Femur (tissue), 1 donor: ENCODE data around the gene MGMT.

ENCODE experiments used
- DNase-seq: peaks from one replicate; pipeline ENCODE4 v3.0.0-alpha.2; 2017

The MGMT gene

DNA sequence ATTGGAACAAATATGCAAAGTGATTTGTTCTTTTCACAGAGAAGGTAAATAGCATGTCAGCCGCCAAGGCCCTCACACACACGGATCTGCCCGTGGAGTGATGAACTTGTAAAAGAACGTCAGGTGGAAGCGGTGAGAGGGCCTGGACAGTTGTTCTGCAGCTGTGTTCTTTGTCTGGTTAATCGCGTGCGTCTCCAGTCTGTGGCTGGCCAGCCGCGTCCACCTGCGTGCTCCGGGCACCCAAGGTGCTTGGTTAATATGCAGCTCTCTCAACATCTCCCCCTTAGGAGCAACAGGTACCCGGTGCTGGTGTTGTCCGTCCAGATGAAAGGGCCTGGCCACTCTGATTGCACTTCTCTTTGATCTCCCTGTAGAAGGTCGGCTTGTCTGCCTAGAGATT is 162.9 kb downstream of the MGMT start:
- DNase-seq: no peak

DNA sequence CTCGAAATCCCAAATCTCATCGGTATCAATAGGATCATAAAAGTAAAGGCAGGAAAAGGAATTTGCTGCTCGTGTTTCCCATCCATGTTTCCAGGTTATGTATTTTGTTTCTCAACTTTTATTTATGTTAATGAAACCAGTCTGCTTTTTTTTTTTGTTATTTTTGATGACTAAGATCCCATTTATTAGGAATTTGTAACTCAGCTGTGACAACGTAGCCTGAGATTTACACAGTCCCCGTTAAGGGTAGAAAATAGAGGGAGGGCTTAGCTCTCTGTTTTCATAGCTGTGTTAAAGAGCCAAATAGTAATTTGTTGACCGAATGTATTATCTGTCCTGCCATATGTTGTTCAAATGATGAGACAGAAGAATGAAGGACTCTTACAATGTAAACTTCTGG is 164.0 kb downstream of the MGMT start:
- DNase-seq: no peak

DNA sequence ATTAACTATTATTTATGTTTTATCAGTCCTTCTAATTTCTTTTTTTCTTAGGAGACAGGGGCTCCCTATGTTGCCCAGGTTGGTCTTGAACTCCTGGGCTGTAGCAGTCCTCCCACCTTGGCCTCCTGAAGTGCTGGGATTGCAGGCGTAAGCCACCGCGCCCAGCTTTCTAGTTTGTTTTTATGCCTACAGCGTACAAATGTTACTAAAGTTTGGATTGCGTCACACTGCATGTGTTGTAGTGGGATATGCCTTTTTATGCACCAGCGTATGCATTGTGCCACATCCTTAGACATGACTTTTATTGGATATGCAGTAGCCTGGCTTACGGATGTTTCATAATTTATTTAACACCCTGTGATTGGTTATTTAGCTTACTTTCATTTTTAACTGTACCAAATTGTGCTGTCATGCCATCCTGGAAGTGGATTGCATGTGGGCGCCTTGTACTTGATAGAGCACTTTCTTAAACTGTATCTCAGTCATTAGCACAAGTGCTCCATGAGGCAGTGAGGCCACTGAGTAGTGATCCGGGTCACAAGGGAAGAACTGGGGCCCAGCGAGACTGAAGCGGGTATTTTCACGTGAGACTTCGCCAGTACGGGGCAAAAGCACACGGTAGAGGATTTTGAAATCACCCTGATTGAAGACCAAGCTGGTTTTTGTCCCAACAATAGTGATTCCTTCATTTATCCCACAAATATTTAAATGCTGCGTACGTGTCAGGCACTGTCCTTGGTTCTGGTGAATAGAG is 165.0 kb downstream of the MGMT start:
- no peak for DNase-seq

DNA sequence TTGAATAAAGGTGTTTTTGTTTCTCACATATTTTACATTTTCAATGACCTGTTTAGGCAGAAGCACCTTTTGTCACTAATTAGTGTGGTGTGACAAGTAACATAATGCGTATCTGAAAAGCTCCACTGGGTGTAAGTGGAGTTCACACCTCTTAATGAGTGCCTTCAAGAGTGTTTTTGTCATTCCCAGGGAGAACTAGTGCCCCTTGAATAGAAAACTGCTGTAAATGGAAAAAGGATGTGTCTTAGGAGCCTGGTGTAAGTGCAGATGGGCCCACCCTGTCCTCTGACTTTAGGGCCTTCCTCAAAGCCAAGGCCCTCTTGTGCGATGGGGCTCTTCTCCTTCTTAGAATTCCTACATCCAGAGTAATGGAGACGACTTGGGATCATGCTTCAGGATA is 170.0 kb downstream of the MGMT start:
- no peak for DNase-seq

DNA sequence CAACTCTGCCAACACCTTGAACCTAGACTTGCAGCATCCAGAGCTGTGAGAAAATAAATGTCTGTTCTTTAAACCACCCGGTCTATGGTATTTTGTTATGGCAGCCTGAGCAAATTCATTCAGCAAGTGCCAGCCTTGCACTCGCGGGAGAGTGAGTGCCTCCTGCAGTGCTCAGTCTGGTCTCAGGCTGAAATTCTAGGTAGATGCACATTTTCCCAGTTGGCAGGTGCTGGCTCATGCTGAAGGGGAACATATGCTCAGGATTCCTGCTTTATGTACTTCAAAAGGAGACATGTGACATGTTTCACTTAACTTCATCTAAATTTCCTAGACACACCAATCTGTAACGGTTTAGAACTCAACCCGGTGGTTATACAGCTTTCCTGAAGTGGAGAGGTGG is 170.8 kb downstream of the MGMT start:
- no peak for DNase-seq

DNA sequence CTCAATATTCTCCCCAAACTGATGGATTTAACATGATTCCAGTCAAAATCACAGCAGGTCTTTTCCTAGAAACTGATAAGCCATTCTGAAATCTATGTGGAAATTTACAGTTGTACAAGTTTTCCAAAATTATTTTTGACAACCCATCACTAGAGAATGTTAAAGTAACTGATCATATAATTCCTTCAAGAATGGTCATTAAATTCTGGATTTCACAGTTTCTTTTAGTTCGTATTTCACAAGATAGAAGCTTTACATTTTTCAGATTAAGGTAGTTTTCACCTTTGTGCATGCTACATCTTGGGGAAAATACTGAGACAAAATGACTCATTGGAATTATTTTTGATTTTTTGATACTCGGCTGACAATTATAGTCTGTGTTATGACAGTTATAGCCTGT is 174.3 kb downstream of the MGMT start:
- DNase-seq: no peak

DNA sequence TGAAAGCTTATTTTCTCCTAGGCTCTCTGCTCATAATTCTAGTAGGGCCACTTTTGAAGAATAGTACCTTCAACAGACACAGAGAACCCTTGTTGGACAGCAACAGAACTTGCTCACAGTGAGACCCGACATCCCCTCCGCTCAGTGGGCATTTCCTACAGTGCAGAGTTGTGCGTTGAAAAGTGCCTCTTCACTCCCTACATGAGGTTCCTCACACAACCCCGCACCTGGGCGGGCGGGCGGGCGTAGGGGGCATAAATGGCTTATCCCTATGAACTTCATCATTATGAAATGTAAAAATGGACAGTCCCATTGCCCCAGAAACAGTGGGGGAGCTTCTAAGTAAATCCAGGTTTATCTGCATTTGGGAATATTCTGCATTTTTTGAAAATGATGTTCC is 174.9 kb downstream of the MGMT start:
- DNase-seq: no peak

DNA sequence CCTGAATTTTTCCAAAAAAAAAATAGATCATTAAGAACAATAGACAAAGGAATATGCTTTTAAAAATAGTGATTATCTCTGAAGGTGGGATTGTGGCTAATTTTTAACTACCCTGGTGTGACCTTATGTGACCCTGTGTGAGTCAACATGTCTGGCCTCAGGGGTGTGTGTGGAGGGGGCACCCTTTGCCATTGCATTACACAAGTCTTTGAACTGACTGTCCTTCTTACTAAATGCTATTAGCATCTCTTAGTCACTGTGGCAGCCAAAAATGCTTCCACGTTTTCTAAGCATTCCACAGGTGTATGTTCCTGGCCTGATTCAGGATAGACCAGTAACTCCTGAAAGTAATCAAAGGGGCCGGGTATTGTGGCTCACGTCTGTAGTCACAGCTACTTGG is 175.4 kb downstream of the MGMT start:
- DNase-seq: no peak

DNA sequence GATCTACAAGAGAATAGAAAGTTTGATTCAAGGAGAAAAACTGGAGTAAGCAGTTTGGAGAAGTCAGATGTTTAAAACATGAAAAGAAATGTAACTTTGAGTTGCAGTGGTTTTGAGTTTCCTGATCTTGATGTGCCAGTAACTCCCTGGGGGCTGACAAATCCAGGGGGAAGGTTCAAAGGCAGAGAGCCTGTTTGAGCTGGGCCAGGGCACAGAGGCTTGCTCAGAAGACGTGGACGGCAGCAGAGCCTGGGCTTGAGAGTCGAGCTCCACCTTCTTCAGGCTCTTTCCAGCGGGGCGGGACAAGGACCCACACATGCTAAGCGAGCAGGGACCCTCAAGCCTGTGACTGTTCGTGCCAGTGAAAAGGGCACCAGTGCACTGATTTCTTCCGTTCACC is 176.2 kb downstream of the MGMT start:
- DNase-seq: no peak

DNA sequence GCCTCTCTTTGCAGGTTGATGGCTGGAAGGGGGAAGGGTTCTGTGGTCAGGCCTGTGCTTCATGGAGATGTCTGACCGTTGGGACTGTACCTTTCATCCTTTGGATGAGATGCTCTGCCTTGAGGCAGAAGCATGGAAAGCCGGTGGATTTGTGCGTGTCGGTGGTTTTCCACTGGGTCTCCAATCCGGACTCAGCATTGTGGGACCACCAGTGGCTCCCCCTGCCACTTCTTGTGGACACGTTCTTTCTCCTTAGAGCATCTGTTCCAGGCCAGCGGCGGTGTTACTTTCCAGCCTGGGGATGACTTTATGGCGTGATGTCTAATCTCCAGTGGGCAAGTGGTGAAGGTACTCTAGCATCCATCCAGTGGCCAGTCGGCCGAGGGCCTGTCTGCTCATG is 178.4 kb downstream of the MGMT start:
- DNase-seq: no peak

DNA sequence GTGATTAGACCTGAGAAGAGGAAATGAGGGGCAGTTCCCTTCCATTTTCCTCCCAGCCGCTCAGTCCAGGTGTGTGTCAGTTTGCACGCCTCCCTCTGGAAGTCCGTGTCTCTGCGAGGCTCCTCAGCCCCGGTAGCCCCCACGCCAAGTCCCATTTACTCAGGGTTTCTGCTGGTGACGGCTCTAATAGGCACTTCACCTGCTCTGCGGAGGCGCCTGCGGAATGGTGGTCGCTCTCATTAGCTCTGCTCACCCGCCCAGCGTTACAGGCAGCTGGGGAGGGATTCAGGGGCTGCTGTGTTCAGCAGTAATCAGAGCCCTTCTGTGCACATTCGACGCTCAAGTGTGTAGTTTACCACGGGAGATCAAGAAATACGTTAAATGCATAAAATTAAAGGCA is 179.9 kb downstream of the MGMT start:
- DNase-seq: no peak

DNA sequence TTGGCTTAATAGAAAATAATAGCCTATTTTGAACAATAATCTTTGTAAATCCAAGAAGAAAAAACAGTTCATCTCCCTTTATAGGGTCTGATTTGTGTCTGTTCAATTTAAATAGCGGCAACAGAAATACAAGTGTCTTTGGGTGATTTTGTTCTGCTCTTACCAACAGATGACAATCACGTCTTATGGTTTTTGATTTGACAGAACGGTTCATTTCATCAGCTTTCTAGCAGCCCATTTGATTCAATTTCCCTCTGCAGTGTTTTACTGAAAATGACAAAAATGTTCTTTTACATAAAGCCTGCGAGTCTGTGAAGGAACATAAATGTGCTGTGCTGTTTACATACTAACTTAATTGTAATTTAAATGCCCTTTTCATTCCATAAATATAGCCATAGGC is 180.5 kb downstream of the MGMT start:
- no peak for DNase-seq

DNA sequence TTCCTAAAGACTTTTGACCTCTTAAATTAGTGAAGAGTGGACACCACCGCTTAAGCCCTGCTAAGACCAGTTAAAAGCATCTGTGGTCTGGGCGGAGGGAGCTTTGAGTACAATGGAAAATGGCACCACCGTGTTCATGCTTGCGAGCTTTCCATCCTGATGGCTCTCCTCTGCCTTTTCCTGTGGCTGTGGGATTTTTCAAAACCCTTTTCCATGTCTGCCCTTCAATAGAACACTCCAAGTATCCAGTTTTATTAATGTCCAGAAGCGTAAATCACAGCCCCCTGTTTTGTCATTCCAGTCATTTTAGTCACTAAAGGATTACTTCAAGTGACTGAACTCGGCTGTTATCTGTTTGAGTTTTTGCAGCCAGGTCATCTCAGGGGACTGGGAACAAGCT is 181.8 kb downstream of the MGMT start:
- DNase-seq: no peak

DNA sequence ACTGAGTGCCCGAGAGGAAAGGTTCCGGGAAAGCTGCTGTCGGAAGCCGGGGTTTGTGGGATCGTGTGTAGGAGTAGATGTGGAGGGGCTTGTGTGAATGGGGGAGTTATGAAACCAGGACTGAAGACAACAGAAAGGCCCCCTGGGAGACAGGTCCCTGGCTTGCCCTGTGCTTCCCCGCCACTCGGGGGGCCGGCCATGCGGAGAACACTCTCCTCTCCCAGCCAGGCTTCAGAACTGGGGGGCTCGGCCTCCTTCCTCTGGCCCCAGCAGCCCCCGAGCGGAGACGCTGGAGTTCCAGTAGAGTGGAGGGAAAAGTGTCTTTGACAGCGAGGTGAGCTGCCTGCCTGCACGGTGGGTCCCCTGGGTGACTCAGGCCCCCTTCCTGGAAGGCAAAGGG is 185.0 kb downstream of the MGMT start:
- DNase-seq: no peak

DNA sequence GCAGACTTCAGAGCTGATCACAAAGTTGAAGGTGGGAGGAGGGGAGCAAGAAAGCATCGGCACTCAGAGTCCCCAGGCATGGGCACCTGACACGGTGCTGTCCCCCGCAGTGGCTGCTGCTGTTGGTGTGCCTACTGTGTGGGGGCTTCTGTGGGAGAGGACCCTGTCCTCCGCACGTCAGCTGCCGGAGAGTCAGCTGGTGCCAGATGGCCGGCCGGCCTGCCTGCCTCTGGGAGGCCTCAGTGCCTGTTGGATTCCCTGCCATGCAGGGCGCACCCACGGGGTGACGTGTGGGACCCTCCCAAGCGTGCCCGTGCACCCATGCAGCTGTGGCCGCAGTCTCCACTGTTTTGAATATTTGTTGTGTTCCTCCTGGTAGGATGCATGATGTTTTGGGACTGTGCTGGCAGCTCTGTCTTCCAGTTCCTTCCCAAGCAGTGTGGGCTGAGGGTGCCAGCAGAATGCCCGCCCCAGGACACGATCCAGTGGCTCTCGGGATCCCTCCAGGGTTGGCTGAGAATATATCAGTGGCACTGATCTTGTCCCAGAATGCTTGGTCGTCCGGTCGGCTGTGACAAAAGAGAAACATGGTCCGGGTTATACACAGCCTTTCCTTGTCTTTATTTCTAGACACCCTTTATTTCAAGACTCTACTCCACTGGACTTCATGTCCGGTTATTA is 185.6 kb downstream of the MGMT start:
- DNase-seq: no peak

DNA sequence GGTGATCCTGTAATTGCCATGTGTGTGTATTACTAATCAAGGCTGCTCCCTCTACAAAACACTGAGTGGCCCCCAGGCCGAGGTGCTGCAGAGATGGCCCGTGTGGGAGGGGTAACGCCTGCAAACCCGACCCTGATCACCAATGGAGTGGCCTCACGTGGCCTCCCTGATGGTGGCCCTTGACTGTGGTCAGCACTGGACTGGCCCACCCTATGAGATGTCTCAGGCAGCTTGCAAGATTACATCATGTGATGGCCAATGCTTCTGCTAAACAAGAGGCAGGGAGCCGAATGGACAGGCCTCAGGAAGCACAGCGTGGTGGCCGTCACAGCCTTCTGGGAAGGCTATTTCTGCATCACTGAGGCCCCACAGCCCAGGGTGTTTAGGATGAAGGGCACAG is 186.4 kb downstream of the MGMT start:
- DNase-seq: no peak

DNA sequence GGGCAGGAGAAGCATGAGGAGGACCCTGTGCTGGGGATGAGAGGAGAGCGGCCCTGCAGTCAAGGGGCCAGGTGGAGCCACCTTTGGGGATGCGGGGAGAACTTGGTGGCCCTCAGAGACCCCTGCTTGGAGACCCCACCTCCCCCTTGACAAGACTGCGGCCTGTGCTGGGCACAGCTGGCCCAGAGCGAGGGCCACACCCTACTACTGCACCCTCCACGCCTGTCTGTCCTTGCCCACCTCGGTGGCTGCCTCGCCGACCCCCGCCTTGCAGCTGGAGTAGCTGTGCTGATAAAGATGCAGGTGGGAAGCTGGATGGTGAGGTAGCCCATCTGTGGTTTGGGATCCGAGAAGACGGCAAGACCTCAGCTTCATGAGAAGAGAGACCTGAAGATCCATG is 186.8 kb downstream of the MGMT start:
- DNase-seq: no peak

DNA sequence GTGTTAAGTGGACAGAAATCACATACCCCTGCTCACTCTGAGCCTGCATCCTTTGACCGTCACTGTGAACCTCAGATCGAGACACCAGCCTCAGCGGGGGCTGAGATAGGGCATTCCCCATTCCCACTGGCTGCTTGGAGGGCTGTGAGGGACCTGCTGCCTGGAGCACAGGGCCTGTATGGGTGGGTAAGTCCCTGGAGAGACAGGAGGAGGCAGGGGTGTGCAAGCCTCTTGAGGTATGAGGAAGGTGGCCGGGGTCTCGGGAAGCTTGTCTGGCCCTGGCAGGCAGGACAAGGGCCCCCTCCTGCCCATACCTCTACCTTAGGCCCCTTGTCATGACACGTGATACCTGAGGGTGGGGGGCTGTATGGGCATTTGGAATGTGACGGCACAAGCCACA is 187.4 kb downstream of the MGMT start:
- no peak for DNase-seq

DNA sequence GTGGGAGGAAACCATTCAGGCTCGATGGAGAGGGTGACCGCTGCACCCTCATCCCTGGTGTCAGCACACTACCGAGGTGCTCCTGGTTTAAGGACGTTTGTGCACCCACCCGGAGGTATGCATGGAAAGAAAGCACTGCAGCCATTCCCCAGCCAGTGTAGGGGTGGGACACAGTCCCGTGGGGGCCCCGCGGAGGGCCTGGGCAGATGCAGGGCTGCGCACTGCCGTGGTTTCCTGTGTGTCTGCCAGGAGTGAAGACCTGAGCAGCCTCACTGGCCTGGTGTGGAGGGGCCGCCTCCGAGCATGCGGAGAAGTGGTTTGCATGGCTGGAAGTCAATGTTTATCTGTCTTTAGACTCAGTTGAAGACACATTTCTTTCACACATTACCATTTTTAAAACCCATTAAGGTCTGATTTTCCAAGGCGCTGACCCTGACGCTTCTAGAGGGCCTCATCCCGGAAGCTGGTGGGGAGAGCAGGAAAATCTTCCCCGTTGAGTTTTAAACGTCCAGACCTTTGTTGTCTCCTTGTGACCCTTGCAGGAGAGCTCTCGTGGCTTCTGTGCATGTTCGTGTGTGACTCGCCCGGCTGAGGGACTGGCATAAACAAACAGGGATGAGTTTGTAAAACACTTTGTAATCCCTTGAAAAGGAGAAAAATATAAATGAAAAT is 188.1 kb downstream of the MGMT start:
- DNase-seq: no peak

DNA sequence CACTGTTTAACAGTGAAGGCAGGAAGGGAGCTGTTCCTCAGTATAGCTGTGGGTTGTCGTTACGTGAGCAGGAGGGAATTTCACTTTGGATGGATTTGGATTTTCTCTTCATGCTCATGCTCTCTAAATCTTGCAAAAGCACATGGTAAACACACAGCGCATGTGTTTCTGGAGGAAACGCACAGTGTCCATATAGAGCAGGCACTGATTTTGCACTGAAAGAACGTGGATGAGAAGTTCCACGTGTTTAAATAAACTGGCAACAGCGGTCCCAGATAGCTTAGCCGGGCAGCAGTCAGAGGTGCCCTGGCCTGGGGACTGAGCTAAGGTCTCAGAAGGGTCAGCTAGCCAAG is 188.6 kb downstream of the MGMT start:
- no peak for DNase-seq

DNA sequence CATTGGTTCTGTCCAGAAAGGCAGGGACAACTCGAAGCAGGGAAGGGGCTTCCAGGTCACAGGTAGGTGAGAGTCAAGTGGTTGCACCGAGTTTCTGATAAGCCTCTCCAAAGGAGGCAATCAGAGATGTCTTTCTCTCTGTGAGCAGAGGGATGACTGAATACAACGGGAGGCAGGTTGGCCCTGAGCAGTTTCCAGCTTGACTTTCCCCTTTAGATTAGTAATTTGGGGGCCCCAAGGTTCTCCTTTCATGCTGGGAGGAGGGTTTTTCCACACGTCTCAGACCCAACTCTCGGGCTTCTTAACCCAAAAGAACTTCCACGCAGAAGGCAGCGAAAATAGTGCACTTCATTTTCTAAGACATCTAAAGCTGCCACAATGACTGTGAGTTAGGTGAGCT is 189.6 kb downstream of the MGMT start:
- no peak for DNase-seq

DNA sequence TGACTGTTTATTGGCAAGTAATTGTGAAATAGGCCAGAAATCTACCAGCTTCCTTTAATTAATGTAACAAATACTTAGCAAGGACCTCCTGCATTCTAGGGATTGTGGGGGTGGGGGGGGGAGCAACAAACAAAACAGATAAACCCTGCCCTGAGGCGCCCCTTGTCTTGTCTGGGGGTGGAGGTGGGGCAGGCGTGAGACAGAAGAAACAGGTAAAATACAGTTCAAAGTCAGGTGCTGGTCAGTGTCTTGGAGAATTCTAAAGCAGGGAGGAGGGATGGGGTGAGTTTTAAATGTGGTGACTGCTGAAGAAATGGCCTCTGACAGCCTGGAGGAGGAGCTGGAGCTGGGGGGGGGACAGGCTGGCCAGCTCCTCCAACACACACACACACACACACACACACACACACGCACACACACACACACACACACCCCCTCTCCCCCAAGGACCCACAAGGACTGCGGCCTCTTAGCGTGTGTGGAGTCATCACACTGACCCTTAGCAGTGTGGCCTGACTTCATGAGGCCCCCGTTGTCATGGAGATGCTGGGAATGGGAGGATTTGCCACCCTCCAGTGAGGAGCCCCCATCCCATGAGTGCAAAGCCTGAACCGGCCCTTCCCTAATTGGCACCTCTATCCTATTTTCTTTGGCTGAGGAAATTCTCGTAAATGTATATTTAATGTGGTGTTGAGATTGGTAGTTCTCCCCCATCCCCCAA is 190.4 kb downstream of the MGMT start:
- no peak for DNase-seq

DNA sequence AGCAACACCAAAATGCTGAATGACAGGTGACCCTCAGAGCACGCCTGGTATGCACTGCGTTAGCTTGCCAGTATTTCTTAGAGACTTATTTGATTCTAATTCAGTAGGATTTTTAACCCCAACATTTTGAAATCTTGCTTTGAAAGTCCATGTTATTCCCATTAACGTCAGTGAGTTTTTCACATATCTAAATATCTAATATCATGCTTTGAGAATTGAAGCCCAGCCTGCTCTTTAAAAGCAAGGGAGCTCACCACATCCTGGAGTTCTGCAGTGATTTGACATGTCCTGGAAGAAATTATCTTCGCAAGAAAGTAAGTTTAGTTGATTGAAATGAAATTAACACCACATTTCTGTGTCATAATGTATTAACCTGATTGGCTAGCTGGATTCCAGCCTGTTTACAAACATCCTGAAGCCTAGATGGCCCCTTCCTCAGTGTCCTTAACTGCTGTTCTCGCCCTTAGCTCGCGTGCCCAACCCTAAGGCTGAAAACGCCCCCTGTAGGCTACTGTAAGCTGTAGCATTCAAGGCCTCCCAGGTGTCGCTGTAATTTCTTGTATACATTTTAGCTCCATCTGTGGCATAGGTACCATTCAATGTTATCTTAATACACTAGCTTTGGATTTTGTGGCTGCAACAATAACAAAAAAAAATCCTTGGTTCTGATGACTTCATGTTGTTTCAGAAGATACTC is 191.5 kb downstream of the MGMT start:
- DNase-seq: no peak
